Glutamatergic neuron (in vitro differentiated cells): ENCODE measurements around the gene WASF1. TPM values are rescaled to one million over a fixed set of nuclear protein-coding genes. Genes with fewer than 3 reads are reported as not detected.

Experiments used
- DNase-seq: peaks from one replicate; pipeline ENCODE4 v3.0.0; 2022
- H3K27ac Mint-ChIP-seq: one replicate; pipeline ENCODE4 v1.8.0; 2020; ENCODE audit warnings: mild to moderate bottlenecking, mixed read lengths, inconsistent platforms; ENCODE audit not compliant: unreplicated experiment
- H3K27me3 Mint-ChIP-seq: one replicate; pipeline ENCODE4 v1.8.0; 2020; ENCODE audit warnings: mild to moderate bottlenecking, moderate library complexity, mixed read lengths, inconsistent platforms; ENCODE audit not compliant: unreplicated experiment
- H3K36me3 Mint-ChIP-seq: one replicate; pipeline ENCODE4 v1.8.0; 2020; ENCODE audit warnings: mild to moderate bottlenecking, mixed read lengths, inconsistent platforms; ENCODE audit not compliant: unreplicated experiment
- H3K4me1 Mint-ChIP-seq: one replicate; pipeline ENCODE4 v1.8.0; 2020; ENCODE audit warnings: mild to moderate bottlenecking, low read depth, mixed read lengths, inconsistent platforms; ENCODE audit not compliant: unreplicated experiment
- H3K4me3 Mint-ChIP-seq: one replicate; pipeline ENCODE4 v1.8.0; 2020; ENCODE audit warnings: mild to moderate bottlenecking, mixed read lengths, inconsistent platforms; ENCODE audit not compliant: unreplicated experiment
- H3K9me3 Mint-ChIP-seq: one replicate; pipeline ENCODE4 v1.8.0; 2020; ENCODE audit warnings: mild to moderate bottlenecking, moderate library complexity, mixed read lengths, inconsistent platforms; ENCODE audit not compliant: unreplicated experiment
- total RNA-seq: library from RNA; stranded (reverse); fragmentation: NEBNext Ultra II Directional; extraction: Animal tissue kit (Norgen Biotek cat#: 25700); gene quantifications from one replicate; pipeline ENCODE4 v1.2.1, GENCODE V29; 2021; ENCODE audit not compliant: unreplicated experiment
- TF ChIP-seq, protein P1 (sequence below): fragments of 200-600 bp; sonication (generic); IDR thresholded peaks from one replicate; pipeline ENCODE4 v1.5.0; 2021; ENCODE audit not compliant: partially characterized antibody, unreplicated experiment

WASF1 gene
- total RNA-seq, 1 donor from 2014 or later: 92.7 TPM

DNA sequence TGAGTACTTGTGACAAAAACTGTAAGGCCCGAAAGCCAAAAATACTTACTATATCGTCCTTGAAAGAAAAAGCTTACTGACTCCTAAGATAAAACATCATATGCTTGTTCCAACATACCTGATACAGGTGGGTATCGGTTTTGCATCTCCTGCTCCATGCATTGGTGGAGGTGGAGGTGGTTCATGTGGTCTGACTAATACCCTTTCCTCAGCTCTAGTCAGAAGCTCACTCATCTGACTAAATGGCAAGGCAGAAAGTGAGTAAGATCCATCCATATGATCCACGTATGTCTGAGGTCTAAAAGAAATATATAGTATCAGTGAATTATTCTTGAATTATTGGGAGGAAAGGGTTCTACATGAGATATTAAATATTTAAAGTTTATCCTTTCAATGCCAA lies 76.2 kb downstream of the WASF1 start:
- no peak for DNase-seq
- H3K27me3 Mint-ChIP-seq: peaks cover 2% of the 10 kb centered on the region
- no peak overlapping the region for H3K27ac Mint-ChIP-seq
- H3K36me3 Mint-ChIP-seq: no peaks in the 10 kb centered on the region
- no peak overlapping the region for H3K4me3 Mint-ChIP-seq
- TF ChIP-seq, protein P1, sequence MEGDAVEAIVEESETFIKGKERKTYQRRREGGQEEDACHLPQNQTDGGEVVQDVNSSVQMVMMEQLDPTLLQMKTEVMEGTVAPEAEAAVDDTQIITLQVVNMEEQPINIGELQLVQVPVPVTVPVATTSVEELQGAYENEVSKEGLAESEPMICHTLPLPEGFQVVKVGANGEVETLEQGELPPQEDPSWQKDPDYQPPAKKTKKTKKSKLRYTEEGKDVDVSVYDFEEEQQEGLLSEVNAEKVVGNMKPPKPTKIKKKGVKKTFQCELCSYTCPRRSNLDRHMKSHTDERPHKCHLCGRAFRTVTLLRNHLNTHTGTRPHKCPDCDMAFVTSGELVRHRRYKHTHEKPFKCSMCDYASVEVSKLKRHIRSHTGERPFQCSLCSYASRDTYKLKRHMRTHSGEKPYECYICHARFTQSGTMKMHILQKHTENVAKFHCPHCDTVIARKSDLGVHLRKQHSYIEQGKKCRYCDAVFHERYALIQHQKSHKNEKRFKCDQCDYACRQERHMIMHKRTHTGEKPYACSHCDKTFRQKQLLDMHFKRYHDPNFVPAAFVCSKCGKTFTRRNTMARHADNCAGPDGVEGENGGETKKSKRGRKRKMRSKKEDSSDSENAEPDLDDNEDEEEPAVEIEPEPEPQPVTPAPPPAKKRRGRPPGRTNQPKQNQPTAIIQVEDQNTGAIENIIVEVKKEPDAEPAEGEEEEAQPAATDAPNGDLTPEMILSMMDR: no peak
- H3K9me3 Mint-ChIP-seq: no peaks in the 10 kb centered on the region
- no peaks in the 10 kb centered on the region for H3K4me1 Mint-ChIP-seq

DNA sequence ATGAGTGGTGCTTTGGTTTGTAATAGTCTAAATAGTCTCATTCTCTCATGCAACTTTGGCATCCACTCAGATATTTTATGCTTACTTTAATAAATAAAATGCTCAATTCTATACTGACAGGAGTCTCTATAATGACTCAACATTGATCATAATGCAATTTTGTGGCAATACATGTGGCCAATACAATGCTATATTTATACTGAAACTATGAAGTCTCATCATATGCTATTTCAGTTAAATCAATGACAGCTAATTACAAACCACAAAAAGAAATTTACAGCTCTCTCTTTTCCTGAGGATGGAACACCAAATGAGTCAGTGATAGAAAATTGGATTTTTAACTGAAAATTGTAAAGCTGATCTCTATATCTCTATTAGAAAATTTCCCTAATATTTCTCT lies 77.1 kb downstream of the WASF1 start:
- TF ChIP-seq, protein P1: no peak
- DNase-seq: no peak
- Mint-ChIP-seq H3K27me3 (peaks cover 2% of the 10 kb centered on the region), H3K4me3 (no peak overlapping the region), H3K4me1 (peaks cover 3% of the 10 kb centered on the region), H3K27ac (no peak overlapping the region), H3K9me3 (no peaks in the 10 kb centered on the region), H3K36me3 (no peaks in the 10 kb centered on the region)

DNA sequence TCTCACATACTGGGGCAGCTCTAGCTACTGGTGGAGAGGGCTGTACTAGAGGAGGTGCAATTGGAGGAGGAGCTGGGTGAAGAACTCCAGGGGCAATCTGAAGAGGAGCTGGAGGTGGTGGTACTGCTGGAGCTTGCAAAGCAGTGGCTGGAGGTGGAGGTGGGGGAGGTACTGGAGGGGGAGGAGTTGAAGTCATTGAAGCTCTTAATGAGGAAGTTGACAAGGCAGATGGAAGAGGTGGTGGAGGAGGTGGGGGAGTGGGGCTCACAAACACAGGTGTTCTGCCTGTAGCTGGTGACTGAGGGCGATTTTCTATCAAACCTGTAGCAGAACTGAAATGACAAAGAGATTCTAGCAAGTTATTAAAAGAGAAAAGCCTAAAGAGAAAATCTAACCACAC lies 77.6 kb downstream of the WASF1 start:
- Mint-ChIP-seq H3K4me1 (peaks cover 7% of the 10 kb centered on the region), H3K27me3 (peaks cover 2% of the 10 kb centered on the region), H3K9me3 (no peaks in the 10 kb centered on the region), H3K4me3 (no peak overlapping the region), H3K36me3 (no peaks in the 10 kb centered on the region), H3K27ac (no peak overlapping the region)
- TF ChIP-seq, protein P1: no peak
- DNase-seq: no peak

DNA sequence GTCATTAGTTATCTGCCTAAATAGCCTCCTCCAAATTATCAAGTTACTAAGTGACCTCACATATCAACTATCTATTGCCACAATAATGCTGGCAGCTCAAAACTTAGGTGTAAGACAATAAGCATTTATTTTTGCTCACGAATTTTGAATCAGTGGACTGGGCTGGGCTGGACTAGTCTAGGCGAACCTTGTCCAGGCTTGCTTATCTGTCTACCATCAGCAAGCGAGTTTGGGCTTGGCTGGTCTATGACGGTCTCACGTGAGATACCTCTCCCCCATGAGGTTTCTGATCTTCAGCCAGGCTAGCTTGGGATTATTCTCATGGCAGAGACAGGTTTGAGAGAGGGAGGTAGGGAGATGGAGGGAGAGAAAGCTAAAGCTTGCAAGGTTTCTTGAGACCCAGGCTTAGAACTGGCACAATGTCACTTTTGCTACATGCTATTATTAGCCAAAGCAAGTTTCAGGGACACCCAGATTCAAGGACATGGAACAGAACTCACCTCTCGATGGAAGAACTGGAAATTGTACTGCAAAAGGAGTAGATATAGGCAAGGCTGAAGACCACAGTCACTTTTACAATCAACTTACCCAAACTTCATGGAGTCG lies 80.9 kb downstream of the WASF1 start:
- H3K27me3 Mint-ChIP-seq: no peaks in the 10 kb centered on the region
- TF ChIP-seq, protein P1: no peak
- peak overlapping the region; percentile 13 for H3K27ac Mint-ChIP-seq
- H3K4me1 Mint-ChIP-seq: peaks cover 10% of the 10 kb centered on the region
- no peaks in the 10 kb centered on the region for H3K36me3 Mint-ChIP-seq
- no peaks in the 10 kb centered on the region for H3K9me3 Mint-ChIP-seq
- DNase-seq: no peak
- no peak overlapping the region for H3K4me3 Mint-ChIP-seq

DNA sequence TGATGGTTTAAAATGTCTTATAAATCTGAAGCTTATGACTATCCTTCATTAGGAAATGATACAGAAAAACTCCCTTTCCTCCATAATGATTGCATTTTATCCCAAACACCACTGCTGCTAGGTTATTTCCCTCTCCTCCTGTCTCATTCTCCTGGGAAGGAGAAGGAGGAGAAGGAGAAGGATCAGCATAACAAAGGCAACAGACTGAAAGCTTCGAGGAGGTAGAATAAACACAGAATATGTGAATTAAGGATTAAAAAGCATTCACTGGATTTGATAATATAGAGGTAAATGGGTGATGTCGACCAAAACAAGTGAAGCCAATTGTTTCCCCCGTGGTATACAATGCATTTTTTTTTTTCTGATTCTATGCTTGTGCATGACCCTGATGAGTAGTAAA lies 82.0 kb downstream of the WASF1 start:
- DNase-seq: no peak
- Mint-ChIP-seq H3K4me3 (peak overlapping the region; percentile 31), H3K4me1 (peaks cover 10% of the 10 kb centered on the region), H3K36me3 (no peaks in the 10 kb centered on the region), H3K9me3 (no peaks in the 10 kb centered on the region), H3K27ac (peak overlapping the region; percentile 56), H3K27me3 (no peaks in the 10 kb centered on the region)
- TF ChIP-seq, protein P1: no peak
